Mesenchymal stem cell (in vitro differentiated cells and primary cell): Measurements from ENCODE around the gene RPS8.
"Not testable (repeated sequence)": the region's sequence is repeated elsewhere in the genome, so short reads cannot be mapped to it uniquely, and the experiment has no call there.

Source experiments
- DNase-seq: peaks from one replicate; pipeline ENCODE4 v3.0.0-alpha.2; 2013
- H2AFZ ChIP-seq: one replicate; pipeline ENCODE4 v1.6.1; 2013; ENCODE audit warnings: low read depth, mild to moderate bottlenecking, control low read depth, inconsistent platforms, low read length, moderate library complexity
- H2AK5ac ChIP-seq: 2 replicates; pipeline ENCODE4 v1.6.1; 2013; ENCODE audit warnings: low read length, moderate library complexity, mild to moderate bottlenecking, inconsistent platforms; ENCODE audit not compliant: severe bottlenecking
- H2BK120ac ChIP-seq: one replicate; pipeline ENCODE4 v1.6.1; 2013; ENCODE audit warnings: low read depth, mild to moderate bottlenecking, inconsistent platforms, low read length, moderate library complexity
- H2BK12ac ChIP-seq, 2 experiments: one replicate each; pipeline ENCODE4 v1.6.1; 2013; ENCODE audit warnings: inconsistent platforms in 2 of 2, low read length in 2 of 2, mild to moderate bottlenecking in 2 of 2, moderate library complexity in 2 of 2, control low read depth in 1 of 2
- H2BK15ac ChIP-seq: one replicate; pipeline ENCODE4 v1.6.1; 2013; ENCODE audit warnings: mild to moderate bottlenecking, low read depth, inconsistent platforms; ENCODE audit not compliant: poor library complexity, severe bottlenecking
- H2BK5ac ChIP-seq: 2 replicates; pipeline ENCODE4 v1.6.1; 2013; ENCODE audit warnings: low read depth, mild to moderate bottlenecking, low read length, control low read depth, inconsistent platforms; ENCODE audit not compliant: poor library complexity, severe bottlenecking
- H3K14ac ChIP-seq, 2 experiments: one replicate each; pipeline ENCODE4 v1.6.1; 2013; ENCODE audit warnings: inconsistent platforms in 2 of 2, low read length in 2 of 2, control low read depth in 1 of 2, mild to moderate bottlenecking in 1 of 2, moderate library complexity in 1 of 2
- H3K18ac ChIP-seq, 2 experiments: one replicate each; pipeline ENCODE4 v1.6.1; 2013; ENCODE audit warnings: inconsistent platforms in 2 of 2, low read length in 2 of 2, control low read depth in 1 of 2, low read depth in 1 of 2, mild to moderate bottlenecking in 1 of 2
- H3K23ac ChIP-seq, 2 experiments: one replicate each; pipeline ENCODE4 v1.6.1; 2013; ENCODE audit warnings: inconsistent platforms in 2 of 2, low read length in 2 of 2, mild to moderate bottlenecking in 2 of 2, moderate library complexity in 2 of 2, control low read depth in 1 of 2
- H3K27ac ChIP-seq: 2 replicates; pipeline ENCODE4 v1.5.1; 2013; ENCODE audit warnings: mild to moderate bottlenecking, moderate library complexity, low read length, control low read depth, inconsistent platforms; ENCODE audit not compliant: poor library complexity, severe bottlenecking
- H3K27me3 ChIP-seq, 2 experiments: 2 replicates each; pipeline versions ENCODE4 v1.6.1 to v1.7.0; 2013; ENCODE audit warnings: low read length in 2 of 2, mild to moderate bottlenecking in 2 of 2, moderate library complexity in 2 of 2, control low read depth in 1 of 2, inconsistent platforms in 1 of 2; ENCODE audit not compliant: control insufficient read depth in 1 of 2, insufficient read depth in 1 of 2
- H3K36me3 ChIP-seq, 2 experiments: 2 replicates each; pipeline versions ENCODE4 v1.6.1 to v1.7.0; 2013; ENCODE audit warnings: low read length in 2 of 2, control low read depth in 1 of 2, inconsistent platforms in 1 of 2, low read depth in 1 of 2, mild to moderate bottlenecking in 1 of 2; ENCODE audit not compliant: insufficient read depth in 2 of 2, control insufficient read depth in 1 of 2
- H3K4ac ChIP-seq, 2 experiments: one replicate each; pipeline ENCODE4 v1.6.1; 2013; ENCODE audit warnings: inconsistent platforms in 2 of 2, low read length in 2 of 2, mild to moderate bottlenecking in 2 of 2, moderate library complexity in 2 of 2, control low read depth in 1 of 2, low read depth in 1 of 2
- H3K4me1 ChIP-seq: 2 replicates; pipeline ENCODE4 v1.6.1; 2013; ENCODE audit warnings: low read depth, low read length, control low read depth; ENCODE audit not compliant: control insufficient read depth, insufficient read depth
- H3K4me2 ChIP-seq: 2 replicates; pipeline ENCODE4 v1.6.1; 2013; ENCODE audit warnings: low read length, mild to moderate bottlenecking, inconsistent platforms; ENCODE audit not compliant: poor library complexity, severe bottlenecking
- H3K4me3 ChIP-seq, 2 experiments: 2 replicates each; pipeline versions ENCODE4 v1.5.1 to v1.7.0; 2013; ENCODE audit warnings: low read length in 2 of 2, mild to moderate bottlenecking in 2 of 2, control low read depth in 1 of 2, low read depth in 1 of 2; ENCODE audit not compliant: insufficient read depth in 1 of 2
- H3K79me1 ChIP-seq: replicated peaks from 2 replicates; pipeline ENCODE4 v1.6.1; 2013; ENCODE audit warnings: mild to moderate bottlenecking, control low read depth, low read length, inconsistent platforms; ENCODE audit not compliant: poor library complexity, severe bottlenecking
- H3K9ac ChIP-seq: 2 replicates; pipeline ENCODE4 v1.7.0; 2013; ENCODE audit warnings: mild to moderate bottlenecking, low read length, moderate library complexity
- H3K9me3 ChIP-seq: 2 replicates; pipeline ENCODE4 v1.7.0; 2013; ENCODE audit warnings: mild to moderate bottlenecking, low read length; ENCODE audit not compliant: control insufficient read depth
- H4K8ac ChIP-seq: one replicate; pipeline ENCODE4 v1.6.1; 2013; ENCODE audit warnings: inconsistent platforms, mild to moderate bottlenecking, low read length, moderate library complexity
- H4K91ac ChIP-seq: one replicate; pipeline ENCODE4 v1.6.1; 2013; ENCODE audit warnings: mild to moderate bottlenecking, low read length, inconsistent platforms
- WGBS: methylation state at CpG from one replicate; pipeline ENCODE4 v1.1.7; 2013; ENCODE audit warnings: mixed read lengths; 5-methylcytosine and 5-hydroxymethylcytosine counted together

RPS8 gene

DNA sequence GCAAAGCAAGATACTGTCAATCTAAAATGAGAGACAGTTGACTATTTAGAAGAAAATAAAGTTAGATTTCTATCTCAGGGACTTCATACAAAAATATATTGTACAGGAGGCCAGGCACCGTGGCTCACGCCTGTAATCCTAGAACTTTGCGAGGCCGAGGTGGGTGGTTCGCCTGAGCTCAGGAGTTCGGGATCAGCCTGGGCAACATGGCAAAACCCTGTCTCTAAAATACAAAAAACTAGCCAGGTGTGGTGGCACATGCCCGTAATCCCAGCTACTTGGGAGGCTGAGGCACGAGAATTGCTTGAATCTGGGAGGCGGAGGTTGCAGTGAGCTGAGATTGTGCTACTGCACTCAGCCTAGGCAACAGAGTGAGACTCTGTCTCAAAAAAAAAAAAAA is 40.6 kb downstream of the RPS8 start:
- not testable (repeated sequence) for H2BK120ac ChIP-seq, H2AFZ ChIP-seq, H2BK5ac ChIP-seq, H3K23ac ChIP-seq, H2AK5ac ChIP-seq, H3K4ac ChIP-seq, H3K79me1 ChIP-seq, H2BK15ac ChIP-seq, H3K4me3 ChIP-seq, H3K4me2 ChIP-seq, H4K91ac ChIP-seq, H3K14ac ChIP-seq, H3K18ac ChIP-seq, H2BK12ac ChIP-seq, H3K9me3 ChIP-seq, H4K8ac ChIP-seq, H3K27me3 ChIP-seq, DNase-seq, H3K27ac ChIP-seq
- WGBS = 100% methylated on average over 8 of the region's 9 CpGs
- Histone ChIP-seq H3K36me3 (peaks cover 27 to 32% of the 10 kb centered on the region in 2 experiments), H3K4me1 (peaks cover 28% of the 10 kb centered on the region), H3K9ac (peak overlapping the region; percentile 66)

DNA sequence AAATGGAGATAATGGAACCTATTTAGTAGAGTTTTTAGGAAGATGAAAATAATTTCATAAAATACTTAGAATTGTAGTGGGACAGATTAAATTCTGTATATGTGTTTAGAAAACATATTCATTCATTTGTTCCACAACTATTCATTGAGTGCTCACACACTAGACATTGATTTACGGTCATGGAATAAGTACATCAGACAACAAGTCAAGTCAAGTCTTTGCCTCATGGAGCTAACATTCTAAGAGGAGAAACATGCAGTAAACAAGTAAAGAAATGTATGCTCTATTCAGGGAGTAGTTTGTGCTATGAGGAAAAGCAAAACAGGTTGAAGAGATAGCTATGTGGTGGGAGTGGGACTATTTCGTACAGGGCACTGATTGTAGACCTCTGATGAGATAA is 42.0 kb downstream of the RPS8 start:
- H3K27ac ChIP-seq = no peak overlapping the region
- peaks cover 4% of the 10 kb centered on the region for H3K79me1 ChIP-seq
- no peak overlapping the region for H3K4me2 ChIP-seq
- peaks cover 21% of the 10 kb centered on the region for H3K4me1 ChIP-seq
- H3K27me3 ChIP-seq = no peaks in the 10 kb centered on the region
- peak; percentile 38 for DNase-seq
- H2AK5ac ChIP-seq = no peak overlapping the region
- H3K36me3 ChIP-seq = peaks cover 23 to 32% of the 10 kb centered on the region in 2 experiments
- no peak overlapping the region for H2BK12ac ChIP-seq
- no peak overlapping the region for H3K14ac ChIP-seq
- no peaks in the 10 kb centered on the region for H3K9me3 ChIP-seq
- H3K4ac ChIP-seq = no peak overlapping the region
- no peak overlapping the region for H2BK120ac ChIP-seq
- peak overlapping the region in 1 of 2 experiments; percentile 14 for H3K18ac ChIP-seq
- no peak overlapping the region for H4K8ac ChIP-seq
- H3K23ac ChIP-seq = no peak overlapping the region
- no peak overlapping the region for H2AFZ ChIP-seq
- H2BK5ac ChIP-seq = no peak overlapping the region
- no peak overlapping the region for H3K4me3 ChIP-seq
- no peak overlapping the region for H2BK15ac ChIP-seq
- no peak overlapping the region for H4K91ac ChIP-seq
- WGBS = 97% methylated on average over 2 of the region's 2 CpGs
- no peak overlapping the region for H3K9ac ChIP-seq

GRCh38 chr1:44817771-44818495 is 42.6 kb downstream of the RPS8 start:
- Histone ChIP-seq H3K23ac (no peak overlapping the region), H3K4me1 (peaks cover 20% of the 10 kb centered on the region), H2BK12ac (peak overlapping the region; percentile 11 to 29), H2AFZ (no peak overlapping the region), H4K91ac (no peak overlapping the region), H3K4ac (no peak overlapping the region), H3K9ac (peak overlapping the region; percentile 9), H3K18ac (peak overlapping the region; percentile 14 to 77), H3K14ac (peak overlapping the region in 1 of 2 experiments; percentile 37), H2AK5ac (no peak overlapping the region), H3K27ac (no peak overlapping the region), H2BK15ac (no peak overlapping the region), H4K8ac (peak overlapping the region; percentile 36), H3K4me2 (no peak overlapping the region), H3K36me3 (peaks cover 17 to 29% of the 10 kb centered on the region in 2 experiments), H3K79me1 (peaks cover 4% of the 10 kb centered on the region), H3K27me3 (no peaks in the 10 kb centered on the region), H3K9me3 (no peaks in the 10 kb centered on the region), H2BK5ac (no peak overlapping the region), H2BK120ac (no peak overlapping the region), H3K4me3 (no peak overlapping the region)
- no peak for DNase-seq
- 99% methylated on average over 10 of the region's 11 CpGs for WGBS

- Histone ChIP-seq H3K4ac (no peak overlapping the region), H3K36me3 (peaks cover 10 to 23% of the 10 kb centered on the region in 2 experiments), H4K8ac (no peak overlapping the region), H3K4me1 (peaks cover 14% of the 10 kb centered on the region), H4K91ac (no peak overlapping the region), H3K27ac (peak overlapping the region; percentile 72), H3K79me1 (no peaks in the 10 kb centered on the region), H3K4me3 (peak overlapping the region in 1 of 2 experiments; percentile 59), H3K18ac (no peak overlapping the region), H3K14ac (no peak overlapping the region), H2AFZ (no peak overlapping the region), H3K23ac (no peak overlapping the region), H2BK12ac (no peak overlapping the region), H3K27me3 (no peaks in the 10 kb centered on the region), H2AK5ac (no peak overlapping the region), H3K9me3 (no peaks in the 10 kb centered on the region), H2BK15ac (no peak overlapping the region), H2BK5ac (no peak overlapping the region), H3K4me2 (peak overlapping the region; percentile 30), H3K9ac (peak overlapping the region; percentile 90), H2BK120ac (no peak overlapping the region)
- peak; percentile 98 for DNase-seq
- WGBS = 5% methylated on average over 13 of the region's 13 CpGs
These were observed 43.9 kb downstream of the RPS8 start for GRCh38 chr1:44819196-44819607.
